Natural killer cell (primary cell): Measurements from ENCODE around the gene ARL6IP4. TPM values are rescaled to one million over a fixed set of nuclear protein-coding genes. Genes with fewer than 3 reads are reported as not detected.

Source experiments
- ATAC-seq, 3 donors: fragments of 150-1000 bp in 2 of 3; fragments of 200-7000 bp in 1 of 3; cut with Tn5 transposase; 1 replicate in 1 of 3; 2 replicates in 2 of 3; pipeline ENCODE4 v1.10.0; 2021; ENCODE audit warnings: mild to moderate bottlenecking in 2 of 3, moderate library complexity in 2 of 3
- DNase-seq, 2 donors: peaks; one replicate each; pipeline versions ENCODE4 v3.0.0 to v3.0.0-alpha.2; 2013 to 2021; ENCODE audit warnings: mixed read lengths in 1 of 2
- H3K27ac ChIP-seq: one replicate; pipeline ENCODE4 v1.5.1; 2013; ENCODE audit warnings: mild to moderate bottlenecking, low read length
- H3K27me3 ChIP-seq: one replicate; pipeline ENCODE4 v1.6.1; 2013; ENCODE audit warnings: low read length; ENCODE audit not compliant: control insufficient read depth, insufficient read depth
- H3K36me3 ChIP-seq: one replicate; pipeline ENCODE4 v1.6.1; 2013; ENCODE audit warnings: low read length; ENCODE audit not compliant: control insufficient read depth, insufficient read depth
- H3K4me1 ChIP-seq: one replicate; pipeline ENCODE4 v1.6.1; 2013; ENCODE audit warnings: low read length; ENCODE audit not compliant: control insufficient read depth, insufficient read depth
- H3K4me3 ChIP-seq: one replicate; pipeline ENCODE4 v1.5.1; 2013; ENCODE audit warnings: low read length
- H3K9me3 ChIP-seq: one replicate; pipeline ENCODE4 v1.6.1; 2013; ENCODE audit warnings: low read length; ENCODE audit not compliant: control insufficient read depth, insufficient read depth
- H3K27ac Mint-ChIP-seq, 2 donors: one replicate each; pipeline ENCODE4 v1.8.0; 2022; ENCODE audit warnings: mild to moderate bottlenecking in 2 of 2, mixed read lengths in 2 of 2, moderate library complexity in 1 of 2
- H3K27me3 Mint-ChIP-seq, 2 donors: one replicate each; pipeline ENCODE4 v1.8.0; 2022; ENCODE audit warnings: low read depth in 2 of 2, mixed read lengths in 2 of 2
- H3K36me3 Mint-ChIP-seq: one replicate; pipeline ENCODE4 v1.8.0; 2022; ENCODE audit warnings: mixed read lengths
- H3K4me1 Mint-ChIP-seq, 2 donors: one replicate each; pipeline ENCODE4 v1.8.0; 2022; ENCODE audit warnings: mixed read lengths in 2 of 2
- H3K4me3 Mint-ChIP-seq: one replicate; pipeline ENCODE4 v1.8.0; 2022; ENCODE audit warnings: mild to moderate bottlenecking, moderate library complexity, mixed read lengths
- H3K9me3 Mint-ChIP-seq, 2 donors: one replicate each; pipeline ENCODE4 v1.8.0; 2022; ENCODE audit warnings: mixed read lengths in 2 of 2
- CTCF ChIP-seq: fragments of 200-600 bp; IDR thresholded peaks from one replicate; pipeline ENCODE4 v1.8.0; 2022; ENCODE audit warnings: antibody characterized with exemption
- WGBS: methylation state at CpG from one replicate; pipeline ENCODE4 v1.1.7; 2013; ENCODE audit warnings: missing lambda C conversion rate; ENCODE audit not compliant: insufficient coverage; 5-methylcytosine and 5-hydroxymethylcytosine counted together
- intact Hi-C: fragments of 100-400 bp; cut with micrococcal nuclease; formaldehyde crosslinking; loops from one replicate; pipeline ENCODE4 v1.14.2; 2022
- total RNA-seq, 4 donors: library from RNA; stranded (reverse); fragments of 120-200 nt in 1 of 4; gene quantifications; one replicate each; pipeline versions ENCODE4 v1.2.3 to v1.2.4, GENCODE V29; 2013 to 2022

Gene ARL6IP4
- total RNA-seq, 3 donors from 2014 or later (not counting 1 experiment from before 2014, with no cell fraction given) = 97.2 to 136 (median 116) TPM

DNA sequence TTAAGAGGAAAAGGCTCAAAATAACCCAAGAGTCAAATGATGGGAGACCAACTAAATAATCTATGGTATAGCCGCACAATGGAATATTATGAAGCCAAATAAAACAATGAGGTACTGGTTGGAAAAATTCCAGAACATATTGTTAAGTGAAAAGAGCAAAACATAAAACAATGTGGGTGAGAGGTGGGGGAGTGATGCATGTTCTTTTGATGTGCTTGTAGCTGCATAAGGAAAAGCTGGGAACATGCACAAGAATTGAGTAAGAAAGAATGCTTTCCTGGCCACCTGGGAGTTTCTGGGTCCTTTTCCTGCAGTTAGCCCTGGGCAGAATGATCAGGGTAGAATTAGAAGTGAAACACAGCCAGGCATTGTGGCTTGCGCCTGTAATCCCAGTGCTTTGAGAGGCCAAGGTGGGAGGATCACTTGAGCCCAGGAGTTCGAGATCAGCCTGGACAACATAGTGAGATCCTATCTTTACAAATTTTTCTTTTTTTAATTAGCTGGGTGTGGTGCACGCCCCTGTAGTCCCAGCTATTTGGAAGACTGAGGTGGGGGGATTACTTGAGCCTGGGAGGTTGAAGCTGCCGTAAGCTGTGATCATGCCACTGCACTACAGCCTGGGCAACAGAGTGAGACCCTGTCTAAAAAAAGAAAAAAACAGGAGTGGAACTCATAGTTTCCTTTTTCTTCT lies 22.1 kb upstream of the ARL6IP4 start:
- Histone ChIP-seq H3K4me3 (no peak overlapping the region), H3K36me3 (no peaks in the 10 kb centered on the region), H3K4me1 (no peaks in the 10 kb centered on the region), H3K27me3 (no peaks in the 10 kb centered on the region), H3K27ac (no peak overlapping the region), H3K9me3 (no peaks in the 10 kb centered on the region)
- DNase-seq (no peak), ATAC-seq (no peak)
- H3K27me3 Mint-ChIP-seq = no peaks in the 10 kb centered on the region
- intact Hi-C loops = no loop called here
- H3K9me3 Mint-ChIP-seq = no peaks in the 10 kb centered on the region
- no peak overlapping the region for H3K27ac Mint-ChIP-seq
- no peak for TF ChIP-seq CTCF
- WGBS = 95% methylated on average over 5 of the region's 5 CpGs
- H3K36me3 Mint-ChIP-seq = no peaks in the 10 kb centered on the region
- H3K4me1 Mint-ChIP-seq = no peaks in the 10 kb centered on the region
- no peak overlapping the region for H3K4me3 Mint-ChIP-seq

- Mint-ChIP-seq H3K4me3 (no peak overlapping the region), H3K36me3 (no peaks in the 10 kb centered on the region)
- DNase-seq = no peak
Observed at GRCh38 chr12:122959566-122960192, 20.8 kb upstream of the ARL6IP4 start.

DNA sequence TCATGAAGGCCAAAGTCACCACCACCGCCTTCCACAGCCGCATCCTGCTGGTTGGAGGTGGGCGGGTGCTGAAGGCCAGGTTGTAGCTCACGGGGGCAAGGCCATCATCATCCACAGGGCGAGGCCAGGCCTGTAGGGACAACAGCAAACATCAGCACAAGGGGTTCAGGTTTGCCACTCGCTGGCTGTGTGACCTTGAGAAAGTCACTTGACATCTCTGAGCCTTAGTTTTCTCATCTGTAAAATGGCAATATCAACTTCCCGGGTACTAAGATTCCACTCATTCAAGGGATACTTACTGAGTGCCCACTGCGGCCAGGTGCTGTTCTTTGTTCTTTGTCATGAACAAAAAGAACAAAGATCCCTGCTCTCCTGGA lies 20.3 kb upstream of the ARL6IP4 start:
- no peaks in the 10 kb centered on the region for H3K4me1 Mint-ChIP-seq
- Histone ChIP-seq H3K4me3 (no peak overlapping the region), H3K27ac (no peak overlapping the region), H3K36me3 (no peaks in the 10 kb centered on the region), H3K4me1 (peaks cover 2% of the 10 kb centered on the region), H3K9me3 (no peaks in the 10 kb centered on the region), H3K27me3 (no peaks in the 10 kb centered on the region)
- no peaks in the 10 kb centered on the region for H3K36me3 Mint-ChIP-seq
- ATAC-seq (no peak), DNase-seq (no peak)
- no peak for TF ChIP-seq CTCF
- no peak overlapping the region for H3K4me3 Mint-ChIP-seq
- no peak overlapping the region for H3K27ac Mint-ChIP-seq
- no peaks in the 10 kb centered on the region for H3K9me3 Mint-ChIP-seq
- intact Hi-C loops = no loop called here
- no peaks in the 10 kb centered on the region for H3K27me3 Mint-ChIP-seq
- WGBS = 96% methylated on average over 8 of the region's 8 CpGs

More at GRCh38 chr12:122959566-122960192, 20.8 kb upstream of the ARL6IP4 start:
- H3K27me3 Mint-ChIP-seq = no peaks in the 10 kb centered on the region
- Histone ChIP-seq H3K36me3 (no peaks in the 10 kb centered on the region), H3K4me1 (no peaks in the 10 kb centered on the region), H3K4me3 (no peak overlapping the region), H3K27me3 (no peaks in the 10 kb centered on the region), H3K27ac (no peak overlapping the region), H3K9me3 (no peaks in the 10 kb centered on the region)
- intact Hi-C loops = no loop called here
- TF ChIP-seq CTCF = no peak
- 96% methylated on average over 35 of the region's 35 CpGs for WGBS
- H3K9me3 Mint-ChIP-seq = no peaks in the 10 kb centered on the region
- no peak overlapping the region for H3K27ac Mint-ChIP-seq
- no peak for ATAC-seq
- H3K4me1 Mint-ChIP-seq = no peaks in the 10 kb centered on the region
